Measurements from ENCODE around the gene SHISA6.

The SHISA6 gene

DNA sequence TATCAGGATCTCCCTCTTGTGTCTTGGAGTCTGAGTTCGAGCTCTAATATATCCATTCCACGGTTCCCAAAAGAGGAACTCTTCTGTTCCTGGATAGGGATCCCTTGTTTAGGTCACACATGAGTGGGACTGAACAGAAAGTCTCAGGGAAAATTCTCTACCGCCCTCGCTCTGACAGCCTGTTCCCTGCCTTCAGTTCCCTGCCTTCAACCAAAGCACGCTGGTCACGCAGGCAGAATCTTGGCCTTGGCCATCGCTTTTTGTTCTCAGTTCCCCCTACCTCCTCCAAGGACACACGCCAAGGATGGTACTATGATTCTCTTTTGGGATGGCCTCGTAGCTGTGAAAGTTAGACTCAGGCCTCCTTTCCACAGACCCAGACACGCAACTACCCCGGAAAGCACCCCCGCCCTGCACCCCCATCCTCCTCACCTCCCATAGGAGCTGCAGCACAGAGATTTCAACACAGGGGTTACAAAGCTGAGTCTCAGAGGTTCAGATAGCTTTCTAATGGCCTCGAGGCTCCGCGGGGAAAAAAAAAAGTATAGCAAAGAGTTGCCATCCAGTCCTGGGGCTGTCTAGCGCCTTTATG is 1.5 kb upstream of the SHISA6 start:
- TF ChIP-seq CREB1 (IDR thresholded peaks at IDR 0.05; ENCODE audit: low read depth) (no peak), TEAD4 (IDR thresholded peaks at IDR 0.05) (no peak), EGR1 (IDR thresholded peaks at IDR 0.05) (no peak), CEBPB (IDR thresholded peaks at IDR 0.05) (no peak), YY1 (IDR thresholded peaks at IDR 0.05; ENCODE audit: low read depth) (no peak), RAD21 (IDR thresholded peaks at IDR 0.05; ENCODE audit: low read depth) (no peak), ZBTB7A (IDR thresholded peaks at IDR 0.05; ENCODE audit: low read depth) (no peak), EP300 (IDR thresholded peaks at IDR 0.05; ENCODE audit: borderline replicate concordance) (no peak)
- TF ChIP-seq, protein P1, sequence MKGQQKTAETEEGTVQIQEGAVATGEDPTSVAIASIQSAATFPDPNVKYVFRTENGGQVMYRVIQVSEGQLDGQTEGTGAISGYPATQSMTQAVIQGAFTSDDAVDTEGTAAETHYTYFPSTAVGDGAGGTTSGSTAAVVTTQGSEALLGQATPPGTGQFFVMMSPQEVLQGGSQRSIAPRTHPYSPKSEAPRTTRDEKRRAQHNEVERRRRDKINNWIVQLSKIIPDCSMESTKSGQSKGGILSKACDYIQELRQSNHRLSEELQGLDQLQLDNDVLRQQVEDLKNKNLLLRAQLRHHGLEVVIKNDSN (IDR thresholded peaks at IDR 0.05): no peak
- TF ChIP-seq, protein P2, sequence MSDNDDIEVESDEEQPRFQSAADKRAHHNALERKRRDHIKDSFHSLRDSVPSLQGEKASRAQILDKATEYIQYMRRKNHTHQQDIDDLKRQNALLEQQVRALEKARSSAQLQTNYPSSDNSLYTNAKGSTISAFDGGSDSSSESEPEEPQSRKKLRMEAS (IDR thresholded peaks at IDR 0.05): no peak
- TF ChIP-seq, protein P3, sequence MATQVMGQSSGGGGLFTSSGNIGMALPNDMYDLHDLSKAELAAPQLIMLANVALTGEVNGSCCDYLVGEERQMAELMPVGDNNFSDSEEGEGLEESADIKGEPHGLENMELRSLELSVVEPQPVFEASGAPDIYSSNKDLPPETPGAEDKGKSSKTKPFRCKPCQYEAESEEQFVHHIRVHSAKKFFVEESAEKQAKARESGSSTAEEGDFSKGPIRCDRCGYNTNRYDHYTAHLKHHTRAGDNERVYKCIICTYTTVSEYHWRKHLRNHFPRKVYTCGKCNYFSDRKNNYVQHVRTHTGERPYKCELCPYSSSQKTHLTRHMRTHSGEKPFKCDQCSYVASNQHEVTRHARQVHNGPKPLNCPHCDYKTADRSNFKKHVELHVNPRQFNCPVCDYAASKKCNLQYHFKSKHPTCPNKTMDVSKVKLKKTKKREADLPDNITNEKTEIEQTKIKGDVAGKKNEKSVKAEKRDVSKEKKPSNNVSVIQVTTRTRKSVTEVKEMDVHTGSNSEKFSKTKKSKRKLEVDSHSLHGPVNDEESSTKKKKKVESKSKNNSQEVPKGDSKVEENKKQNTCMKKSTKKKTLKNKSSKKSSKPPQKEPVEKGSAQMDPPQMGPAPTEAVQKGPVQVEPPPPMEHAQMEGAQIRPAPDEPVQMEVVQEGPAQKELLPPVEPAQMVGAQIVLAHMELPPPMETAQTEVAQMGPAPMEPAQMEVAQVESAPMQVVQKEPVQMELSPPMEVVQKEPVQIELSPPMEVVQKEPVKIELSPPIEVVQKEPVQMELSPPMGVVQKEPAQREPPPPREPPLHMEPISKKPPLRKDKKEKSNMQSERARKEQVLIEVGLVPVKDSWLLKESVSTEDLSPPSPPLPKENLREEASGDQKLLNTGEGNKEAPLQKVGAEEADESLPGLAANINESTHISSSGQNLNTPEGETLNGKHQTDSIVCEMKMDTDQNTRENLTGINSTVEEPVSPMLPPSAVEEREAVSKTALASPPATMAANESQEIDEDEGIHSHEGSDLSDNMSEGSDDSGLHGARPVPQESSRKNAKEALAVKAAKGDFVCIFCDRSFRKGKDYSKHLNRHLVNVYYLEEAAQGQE (IDR thresholded peaks at IDR 0.05; ENCODE audit: low read depth): no peak

DNA sequence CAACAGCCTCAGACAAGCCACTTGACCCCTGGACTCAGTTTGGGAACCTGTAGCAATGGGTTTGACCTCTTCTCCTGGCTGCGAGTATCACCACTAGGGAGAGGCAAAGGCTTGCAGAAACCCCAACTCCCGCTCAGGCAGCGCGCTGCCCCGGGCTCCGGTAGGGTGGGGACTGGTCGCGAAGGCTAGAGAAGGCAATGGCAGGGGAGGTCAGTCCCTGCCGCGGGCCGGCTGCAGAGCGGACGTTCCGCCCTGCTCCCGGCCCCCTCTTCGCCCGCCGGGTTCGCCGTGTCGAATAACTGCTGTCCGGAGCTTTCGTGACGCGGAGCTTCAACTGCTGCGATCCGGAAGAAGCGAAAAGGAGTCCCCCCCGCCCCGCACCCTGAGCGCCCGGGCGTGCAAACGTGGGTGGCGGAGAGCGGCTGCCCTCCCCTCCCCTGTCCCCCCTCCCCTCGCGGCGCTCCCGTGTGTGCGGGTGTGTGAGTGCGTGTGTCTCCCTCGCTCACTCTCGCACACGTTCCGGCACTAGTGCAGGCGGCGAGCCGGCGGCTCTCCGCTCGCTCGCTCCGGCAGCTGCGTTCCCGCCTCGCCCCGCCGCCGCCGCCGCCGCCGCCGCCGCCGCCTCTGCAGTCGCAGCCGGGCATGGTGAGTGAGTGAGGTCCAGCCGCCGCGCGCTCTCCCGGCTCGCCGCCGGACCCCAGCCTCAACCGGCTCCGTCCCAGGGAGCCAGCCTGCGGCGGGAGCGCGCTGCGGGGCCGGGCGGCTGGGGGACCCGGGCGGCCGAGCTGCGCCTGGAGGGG is 772 bp upstream of the SHISA6 start:
- TF ChIP-seq TAF1 (IDR thresholded peaks at IDR 0.05; ENCODE audit: low read depth) (no peak), FOXM1 (IDR thresholded peaks at IDR 0.05; ENCODE audit: borderline replicate concordance, low read depth) (no peak), EP300 (IDR thresholded peaks at IDR 0.05; ENCODE audit: borderline replicate concordance) (no peak), RAD21 (IDR thresholded peaks at IDR 0.05; ENCODE audit: low read depth) (no peak), TCF12 (IDR thresholded peaks at IDR 0.05; ENCODE audit: low read depth) (no peak), EGR1 (IDR thresholded peaks at IDR 0.05) (no peak), TEAD4 (IDR thresholded peaks at IDR 0.05) (no peak)

DNA sequence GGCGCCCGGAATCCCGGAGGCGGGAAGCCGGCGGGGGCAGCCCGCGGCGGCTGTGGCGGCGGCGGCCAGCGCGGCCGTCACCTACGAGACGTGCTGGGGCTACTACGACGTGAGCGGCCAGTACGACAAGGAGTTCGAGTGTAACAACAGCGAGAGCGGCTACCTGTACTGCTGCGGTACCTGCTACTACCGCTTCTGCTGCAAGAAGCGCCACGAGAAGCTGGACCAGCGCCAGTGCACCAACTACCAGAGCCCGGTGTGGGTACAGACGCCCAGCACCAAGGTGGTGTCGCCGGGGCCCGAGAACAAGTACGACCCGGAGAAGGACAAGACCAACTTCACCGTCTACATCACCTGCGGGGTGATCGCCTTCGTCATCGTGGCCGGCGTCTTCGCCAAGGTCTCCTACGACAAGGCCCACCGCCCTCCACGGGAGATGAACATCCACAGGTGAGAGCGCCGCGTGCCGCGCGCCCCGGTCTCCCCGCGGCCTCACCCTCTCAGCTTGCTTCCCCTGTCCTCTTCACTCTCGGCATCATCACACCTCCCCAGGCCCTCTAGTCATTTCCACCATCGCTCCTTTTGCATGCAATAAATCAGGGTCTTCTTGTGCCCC is 706 bp downstream of the SHISA6 start:
- TF ChIP-seq, protein P1 (IDR thresholded peaks at IDR 0.05): no peak

DNA sequence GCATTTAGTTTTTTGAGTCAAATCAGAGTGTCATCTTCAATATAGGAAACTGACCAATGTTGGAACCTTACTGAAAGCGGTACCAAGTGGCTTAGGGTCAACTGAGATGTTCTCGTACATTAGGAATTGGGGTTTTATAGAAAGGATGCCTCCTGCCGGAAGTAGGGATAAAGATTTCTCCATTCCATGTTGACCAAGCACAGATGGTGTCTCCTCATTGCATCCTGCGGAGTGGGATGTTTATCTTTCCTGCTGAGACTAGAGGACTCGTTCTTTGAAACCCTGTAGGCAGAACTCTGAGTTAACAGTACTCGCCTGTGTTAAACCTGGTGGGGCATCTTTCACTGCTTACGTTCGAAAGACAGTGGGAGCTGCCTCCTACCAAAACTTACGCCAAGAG is 1.4 kb downstream of the SHISA6 start:
- TF ChIP-seq, protein P1 (IDR thresholded peaks at IDR 0.05): no peak
- TF ChIP-seq, protein P3 (IDR thresholded peaks at IDR 0.05; ENCODE audit: low read depth): no peak
- no peak for TF ChIP-seq FOXM1 (IDR thresholded peaks at IDR 0.05; ENCODE audit: borderline replicate concordance, low read depth)
- TF ChIP-seq NFIC (IDR thresholded peaks at IDR 0.05): no peak
- TF ChIP-seq ZBTB7A (IDR thresholded peaks at IDR 0.05; ENCODE audit: low read depth): no peak
- no peak for TF ChIP-seq TAF1 (IDR thresholded peaks at IDR 0.05; ENCODE audit: low read depth)
- TF ChIP-seq TCF12 (IDR thresholded peaks at IDR 0.05; ENCODE audit: low read depth): no peak
- TF ChIP-seq, protein P2 (IDR thresholded peaks at IDR 0.05): no peak
- no peak for TF ChIP-seq CEBPB (IDR thresholded peaks at IDR 0.05)

DNA sequence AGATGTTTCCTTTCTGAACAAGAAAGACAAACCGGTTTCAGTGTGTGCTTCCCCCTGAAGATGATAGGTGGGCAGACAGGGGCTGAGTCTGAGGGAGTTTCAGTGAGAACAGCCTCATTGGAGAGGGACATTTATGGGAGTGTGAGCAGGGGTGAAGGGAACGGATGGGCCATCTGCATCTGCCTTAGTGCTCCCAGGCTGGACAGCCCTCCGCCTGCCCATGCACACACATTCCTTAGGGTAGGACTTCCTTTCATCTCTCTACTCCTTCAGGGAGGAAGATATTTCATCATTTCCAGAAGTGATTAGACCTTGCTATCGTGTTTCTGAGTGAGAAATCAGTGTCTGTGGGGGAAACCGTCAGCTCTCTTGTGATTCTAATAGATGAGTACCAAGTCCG is 3.8 kb downstream of the SHISA6 start:
- TF ChIP-seq EP300 (IDR thresholded peaks at IDR 0.05; ENCODE audit: borderline replicate concordance) (no peak), NFIC (IDR thresholded peaks at IDR 0.05) (no peak), EGR1 (IDR thresholded peaks at IDR 0.05) (no peak), TEAD4 (IDR thresholded peaks at IDR 0.05) (no peak), CEBPB (IDR thresholded peaks at IDR 0.05) (no peak), RAD21 (IDR thresholded peaks at IDR 0.05; ENCODE audit: low read depth) (no peak), FOXM1 (IDR thresholded peaks at IDR 0.05; ENCODE audit: borderline replicate concordance, low read depth) (no peak), CREB1 (IDR thresholded peaks at IDR 0.05; ENCODE audit: low read depth) (no peak), YY1 (IDR thresholded peaks at IDR 0.05; ENCODE audit: low read depth) (no peak)
- TF ChIP-seq, protein P3 (IDR thresholded peaks at IDR 0.05; ENCODE audit: low read depth): no peak
- TF ChIP-seq, protein P1 (IDR thresholded peaks at IDR 0.05): no peak

Data from Ishikawa (cell line).